OCI-LY1 (cell line): ENCODE measurements around the gene MTAP.

Experiments used
- H2AFZ ChIP-seq: fragments of 200-600 bp; sonication (generic), shearing (Covaris generic); 2 replicates; pipeline ENCODE4 v1.6.0; 2014; ENCODE audit warnings: antibody characterized with exemption, mild to moderate bottlenecking, low read length
- H3F3A ChIP-seq: fragments of 200-600 bp; sonication (generic), shearing (Covaris generic); 2 replicates; pipeline ENCODE4 v1.6.0; 2014; ENCODE audit warnings: mild to moderate bottlenecking, antibody characterized with exemption, low read length, moderate library complexity; ENCODE audit not compliant: insufficient read depth
- H3K27ac ChIP-seq: fragments of 200-600 bp; sonication (generic); 2 replicates; pipeline ENCODE4 v1.5.1; 2014; ENCODE audit warnings: low read length, mixed run types, mild to moderate bottlenecking, low read depth; ENCODE audit not compliant: poor library complexity, severe bottlenecking
- H3K27me3 ChIP-seq: fragments of 200-600 bp; sonication (generic); 2 replicates; pipeline ENCODE4 v1.6.0; 2014; ENCODE audit warnings: antibody characterized with exemption, mild to moderate bottlenecking, low read length, moderate library complexity; ENCODE audit not compliant: insufficient read depth
- H3K36me3 ChIP-seq: fragments of 200-600 bp; sonication (generic); 2 replicates; pipeline ENCODE4 v1.6.1; 2014; ENCODE audit warnings: mild to moderate bottlenecking, antibody characterized with exemption, low read length, moderate library complexity, mixed read lengths; ENCODE audit not compliant: insufficient read depth
- H3K4me1 ChIP-seq: fragments of 200-600 bp; sonication (generic); 2 replicates; pipeline ENCODE4 v1.5.1; 2014; ENCODE audit warnings: mild to moderate bottlenecking, low read length, moderate library complexity; ENCODE audit not compliant: insufficient read depth, severe bottlenecking
- H3K4me2 ChIP-seq: fragments of 200-600 bp; sonication (generic), shearing (Covaris generic); 2 replicates; pipeline ENCODE4 v1.6.1; 2014; ENCODE audit warnings: low read length
- H3K4me3 ChIP-seq: fragments of 200-600 bp; sonication (generic); 2 replicates; pipeline ENCODE4 v1.5.1; 2014; ENCODE audit warnings: low read length, low read depth, mild to moderate bottlenecking, mixed read lengths; ENCODE audit not compliant: poor library complexity, severe bottlenecking
- H3K79me2 ChIP-seq: fragments of 200-600 bp; shearing (Covaris generic); 2 replicates; pipeline ENCODE4 v1.6.1; 2016; ENCODE audit warnings: mixed run types, low read length, mixed read lengths; ENCODE audit not compliant: insufficient read depth
- H3K9ac ChIP-seq: fragments of 200-600 bp; sonication (generic), shearing (Covaris generic); 2 replicates; pipeline ENCODE4 v1.6.1; 2014; ENCODE audit warnings: mild to moderate bottlenecking, low read length, mixed read lengths
- H3K9me2 ChIP-seq: fragments of 200-600 bp; sonication (generic), shearing (Covaris generic); 2 replicates; pipeline ENCODE4 v1.6.1; 2014; ENCODE audit warnings: low read depth, mild to moderate bottlenecking, low read length, mixed read lengths
- H3K9me3 ChIP-seq: fragments of 200-600 bp; shearing (Covaris generic); 2 replicates; pipeline ENCODE4 v1.6.1; 2014; ENCODE audit warnings: low read length, mixed read lengths
- H4K20me1 ChIP-seq: fragments of 200-600 bp; sonication (generic), shearing (Covaris generic); 2 replicates; pipeline ENCODE4 v1.6.0; 2016; ENCODE audit warnings: mild to moderate bottlenecking, low read length; ENCODE audit not compliant: insufficient read depth
- EZH2 ChIP-seq: fragments of 200-600 bp; sonication (generic), shearing (Covaris generic); IDR thresholded peaks from 2 replicates; pipeline ENCODE4 v1.8.0; 2017; ENCODE audit warnings: borderline replicate concordance, mixed run types, mild to moderate bottlenecking, antibody characterized with exemption, low read length, moderate library complexity, mixed read lengths
- TF ChIP-seq, protein P1 (sequence below): fragments of 200-600 bp; sonication (generic), shearing (Covaris generic); IDR thresholded peaks from 2 replicates; pipeline ENCODE4 v1.5.1; 2017; ENCODE audit warnings: mild to moderate bottlenecking, antibody characterized with exemption, low read length, moderate library complexity, mixed read lengths

Gene MTAP

GRCh38 chr9:21817176-21817575 lies 14.7 kb downstream of the MTAP start:
- Histone ChIP-seq H3K4me2 (no peak overlapping the region), H2AFZ (no peak overlapping the region), H3F3A (no peaks in the 10 kb centered on the region), H3K27me3 (no peaks in the 10 kb centered on the region), H3K9ac (no peak overlapping the region), H3K27ac (no peak overlapping the region), H3K4me3 (no peak overlapping the region), H4K20me1 (no peaks in the 10 kb centered on the region), H3K79me2 (peaks cover 19% of the 10 kb centered on the region), H3K4me1 (peaks cover 20% of the 10 kb centered on the region), H3K36me3 (peaks cover 65% of the 10 kb centered on the region), H3K9me2 (no peaks in the 10 kb centered on the region), H3K9me3 (no peaks in the 10 kb centered on the region)
- TF ChIP-seq EZH2 = no peak
- TF ChIP-seq, protein P1, sequence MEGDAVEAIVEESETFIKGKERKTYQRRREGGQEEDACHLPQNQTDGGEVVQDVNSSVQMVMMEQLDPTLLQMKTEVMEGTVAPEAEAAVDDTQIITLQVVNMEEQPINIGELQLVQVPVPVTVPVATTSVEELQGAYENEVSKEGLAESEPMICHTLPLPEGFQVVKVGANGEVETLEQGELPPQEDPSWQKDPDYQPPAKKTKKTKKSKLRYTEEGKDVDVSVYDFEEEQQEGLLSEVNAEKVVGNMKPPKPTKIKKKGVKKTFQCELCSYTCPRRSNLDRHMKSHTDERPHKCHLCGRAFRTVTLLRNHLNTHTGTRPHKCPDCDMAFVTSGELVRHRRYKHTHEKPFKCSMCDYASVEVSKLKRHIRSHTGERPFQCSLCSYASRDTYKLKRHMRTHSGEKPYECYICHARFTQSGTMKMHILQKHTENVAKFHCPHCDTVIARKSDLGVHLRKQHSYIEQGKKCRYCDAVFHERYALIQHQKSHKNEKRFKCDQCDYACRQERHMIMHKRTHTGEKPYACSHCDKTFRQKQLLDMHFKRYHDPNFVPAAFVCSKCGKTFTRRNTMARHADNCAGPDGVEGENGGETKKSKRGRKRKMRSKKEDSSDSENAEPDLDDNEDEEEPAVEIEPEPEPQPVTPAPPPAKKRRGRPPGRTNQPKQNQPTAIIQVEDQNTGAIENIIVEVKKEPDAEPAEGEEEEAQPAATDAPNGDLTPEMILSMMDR = no peak

DNA sequence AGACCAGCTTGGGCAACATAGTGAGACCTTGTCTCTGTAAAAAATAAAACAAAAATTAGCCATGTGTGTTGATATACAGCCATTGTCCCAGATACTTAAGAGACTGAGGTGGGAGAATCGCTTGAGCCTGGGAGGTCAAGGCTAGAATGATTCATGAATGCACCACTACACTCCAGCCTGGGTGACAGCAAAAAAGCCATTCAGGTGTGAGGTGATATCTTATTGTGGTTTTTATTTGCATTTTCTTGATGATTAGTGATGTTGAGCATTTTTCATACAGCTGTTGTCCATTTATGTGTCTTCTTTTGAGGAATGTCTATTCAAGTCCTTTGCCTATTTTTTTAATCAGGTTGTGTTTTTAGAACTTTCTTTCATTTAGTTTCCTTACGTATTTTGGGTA lies 23.2 kb downstream of the MTAP start:
- Histone ChIP-seq H3K36me3 (peaks cover 72% of the 10 kb centered on the region), H3K79me2 (peaks cover 6% of the 10 kb centered on the region; the same call in 1 of the 2 replicates)

GRCh38 chr9:21828853-21829410 lies 26.5 kb downstream of the MTAP start:
- no peaks in the 10 kb centered on the region for H3F3A ChIP-seq
- no peak overlapping the region for H3K4me3 ChIP-seq
- no peaks in the 10 kb centered on the region for H3K9me3 ChIP-seq
- TF ChIP-seq EZH2 = no peak
- TF ChIP-seq, protein P1 = no peak
- no peak overlapping the region for H3K27ac ChIP-seq
- no peak overlapping the region for H3K4me2 ChIP-seq
- peaks cover 25% of the 10 kb centered on the region for H3K4me1 ChIP-seq
- no peak overlapping the region for H3K9ac ChIP-seq
- peaks cover 10% of the 10 kb centered on the region; the same call in 1 of the 2 replicates for H3K79me2 ChIP-seq
- H2AFZ ChIP-seq = no peak overlapping the region
- no peaks in the 10 kb centered on the region for H4K20me1 ChIP-seq
- H3K27me3 ChIP-seq = no peaks in the 10 kb centered on the region
- no peaks in the 10 kb centered on the region for H3K9me2 ChIP-seq
- H3K36me3 ChIP-seq = peaks cover 95% of the 10 kb centered on the region

More for the DNA sequence above, 23.2 kb downstream of the MTAP start:
- Histone ChIP-seq H3K9ac (no peak overlapping the region), H2AFZ (no peak overlapping the region), H4K20me1 (no peaks in the 10 kb centered on the region), H3K27ac (no peak overlapping the region), H3K4me3 (no peak overlapping the region), H3K9me3 (no peaks in the 10 kb centered on the region), H3K4me2 (no peak overlapping the region), H3K9me2 (no peaks in the 10 kb centered on the region), H3F3A (no peaks in the 10 kb centered on the region), H3K4me1 (no peaks in the 10 kb centered on the region), H3K27me3 (no peaks in the 10 kb centered on the region)
- no peak for TF ChIP-seq EZH2
- TF ChIP-seq, protein P1 = no peak
